Activated CD4-positive, alpha-beta T cell treated with anti-CD3 and anti-CD28 coated beads, Interleukin-10, Interleukin-2, amounts not matched to agents 100 ng/mL and 50 ng/mL, durations not matched to agents 16 hours and 8 hours (primary cell): Measurements from ENCODE around the gene RNF11.

Experiments
- DNase-seq: peaks from one replicate; pipeline ENCODE4 v3.0.0-alpha.2; 2020

RNF11 gene

GRCh38 chr1:51299185-51299885 is 63.3 kb downstream of the RNF11 start:
- no peak for DNase-seq

- no peak for DNase-seq
Observed at GRCh38 chr1:51299981-51300670, 64.1 kb downstream of the RNF11 start.

- no peak for DNase-seq
Observed at GRCh38 chr1:51301152-51301843, 65.2 kb downstream of the RNF11 start.

DNA sequence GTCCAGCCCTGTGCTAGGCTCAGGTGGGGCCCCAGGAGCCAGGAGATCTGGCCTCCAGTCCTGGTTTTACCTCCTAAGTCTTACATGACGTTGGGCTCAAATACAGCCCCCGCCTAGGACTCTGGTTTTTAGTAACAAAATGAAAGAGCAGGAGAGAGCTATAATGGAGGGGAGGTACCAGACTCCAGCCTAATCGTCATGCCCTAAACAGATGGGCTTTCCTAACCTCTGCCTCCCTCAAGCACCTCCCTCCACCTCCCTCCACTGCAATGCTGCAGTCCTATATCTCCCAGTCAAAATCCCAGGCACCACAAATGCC is 65.7 kb downstream of the RNF11 start:
- no peak for DNase-seq

DNA sequence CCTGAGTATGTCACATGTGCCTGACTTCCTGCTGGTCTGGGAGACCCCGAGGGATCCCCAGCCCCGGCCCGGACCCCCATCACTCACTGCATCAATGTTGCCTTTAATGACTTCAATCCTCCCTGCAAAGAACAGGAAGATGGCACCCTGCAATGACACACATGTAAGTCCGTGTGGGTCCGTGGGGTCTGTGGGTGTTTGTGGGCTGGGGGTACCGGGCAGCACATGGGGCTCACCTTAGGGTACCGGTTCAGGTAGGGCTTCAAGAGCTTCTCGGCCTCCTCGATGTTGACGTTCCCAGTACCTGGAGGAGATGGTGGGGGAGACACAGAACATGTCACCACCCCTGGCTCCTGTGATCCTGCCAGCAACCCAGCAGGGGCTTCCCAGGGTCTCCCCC is 66.2 kb downstream of the RNF11 start:
- no peak for DNase-seq

GRCh38 chr1:51302746-51303145 is 66.7 kb downstream of the RNF11 start:
- DNase-seq: no peak

GRCh38 chr1:51303315-51303714 is 67.2 kb downstream of the RNF11 start:
- DNase-seq: no peak

- no peak for DNase-seq
Observed at GRCh38 chr1:51303751-51304251, 67.7 kb downstream of the RNF11 start.

DNA sequence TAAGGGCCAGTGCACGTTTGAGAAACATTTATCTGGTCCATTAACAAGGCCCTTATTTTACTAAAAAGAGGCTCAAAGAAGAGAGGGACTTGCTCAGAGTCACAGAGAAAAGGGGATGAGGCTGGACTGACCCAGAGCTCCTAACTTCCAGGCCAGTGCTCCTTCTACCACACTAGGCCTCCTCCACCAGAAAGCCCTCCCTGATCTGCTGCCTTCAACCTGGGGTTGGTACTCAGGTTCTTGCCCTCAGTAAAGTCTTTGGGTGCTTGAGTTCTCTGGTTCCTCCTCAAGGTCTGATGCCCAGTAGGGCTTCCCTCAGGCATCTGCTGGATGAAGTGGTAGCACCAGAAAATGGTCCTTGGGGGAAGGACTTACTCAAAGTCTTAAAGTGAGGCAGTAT is 68.3 kb downstream of the RNF11 start:
- no peak for DNase-seq

GRCh38 chr1:51305371-51305823 is 69.3 kb downstream of the RNF11 start:
- DNase-seq: no peak

DNA sequence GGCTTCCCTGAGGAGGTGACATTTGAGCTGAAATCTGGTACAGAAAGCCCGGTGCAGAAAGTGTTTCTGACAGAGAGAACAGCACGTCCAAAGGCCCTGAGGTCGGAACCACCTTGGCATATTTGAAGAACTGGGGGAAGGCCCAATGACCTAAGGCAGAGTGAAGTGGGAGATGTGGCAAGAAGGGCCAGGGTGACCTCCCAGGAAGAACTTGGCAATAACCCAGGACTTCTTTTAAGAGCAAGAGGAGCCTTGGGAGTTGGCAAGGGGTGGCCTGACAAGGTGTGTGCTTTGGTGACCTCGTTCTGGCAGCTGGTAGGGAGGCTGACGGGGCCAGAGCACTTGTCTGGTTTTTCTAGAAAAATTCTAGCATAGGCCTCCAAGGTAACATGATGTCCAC is 70.9 kb downstream of the RNF11 start:
- no peak for DNase-seq

DNA sequence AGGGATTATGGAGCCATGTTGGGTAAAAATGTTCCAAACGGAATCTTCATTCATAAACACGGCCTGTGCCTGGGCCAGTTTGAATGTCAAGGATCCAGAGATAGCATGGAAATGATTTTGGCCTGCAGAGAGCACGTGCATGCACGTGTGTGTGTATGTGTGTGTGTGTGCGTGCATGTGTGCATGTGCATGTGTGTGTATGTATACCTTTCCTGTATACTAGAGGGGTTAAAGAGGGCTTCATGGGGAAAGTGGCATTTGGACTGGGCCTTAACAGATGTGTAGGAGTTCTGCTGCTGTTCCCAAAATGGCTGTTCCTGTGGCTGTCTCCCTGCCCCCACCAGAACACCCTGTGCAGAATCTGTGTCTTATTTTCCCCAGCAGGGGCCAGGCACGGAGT is 72.6 kb downstream of the RNF11 start:
- no peak for DNase-seq

DNA sequence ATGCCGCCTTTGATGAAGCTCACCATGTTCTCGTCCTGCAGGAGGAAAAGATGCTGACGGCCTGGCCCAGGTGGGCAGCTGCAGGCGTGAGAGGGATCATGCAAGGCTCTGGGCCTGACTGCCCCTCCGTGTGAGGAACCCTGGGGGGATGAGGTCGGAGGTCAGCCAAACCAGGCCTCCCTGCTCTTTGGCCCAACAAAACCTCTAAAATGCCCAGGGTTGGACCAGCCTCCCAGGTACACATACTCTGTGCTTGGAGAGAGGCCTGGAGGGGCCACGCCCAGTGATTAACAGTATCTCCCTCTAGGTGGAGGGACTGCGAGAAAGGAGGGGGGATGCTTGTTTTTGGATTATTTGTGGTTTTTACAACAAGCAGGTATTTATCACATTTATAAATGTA is 73.2 kb downstream of the RNF11 start:
- DNase-seq: no peak

- DNase-seq: no peak
Observed at GRCh38 chr1:51310871-51311613, 75.0 kb downstream of the RNF11 start.

- DNase-seq: no peak
Observed at GRCh38 chr1:51311826-51312225, 75.8 kb downstream of the RNF11 start.

DNA sequence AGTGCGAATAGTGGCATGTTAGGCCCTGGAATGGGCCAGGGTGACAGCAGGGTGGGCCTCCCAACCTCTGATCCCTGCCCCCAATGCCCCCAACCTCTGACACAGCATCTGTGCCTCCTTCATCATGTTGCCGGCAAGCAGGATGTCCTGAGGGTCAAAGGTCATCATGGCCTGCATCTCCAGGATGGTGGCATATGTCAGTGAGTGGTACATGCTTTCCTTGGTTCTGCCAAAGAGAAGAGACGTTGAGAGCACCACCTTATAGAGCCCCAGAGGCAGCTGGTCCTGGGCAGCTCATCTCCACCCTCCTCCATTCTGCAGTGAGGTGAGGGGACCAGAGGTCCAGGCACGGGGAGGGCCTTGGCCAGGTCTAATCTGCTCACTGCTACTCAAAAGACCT is 76.6 kb downstream of the RNF11 start:
- DNase-seq: no peak

GRCh38 chr1:51313268-51313852 is 77.3 kb downstream of the RNF11 start:
- DNase-seq: no peak

- peak; percentile 42 for DNase-seq
Observed at GRCh38 chr1:51313961-51314777, 78.1 kb downstream of the RNF11 start.

- no peak for DNase-seq
Observed at GRCh38 chr1:51314974-51315373, 78.9 kb downstream of the RNF11 start.

- peak; percentile 34 for DNase-seq
Observed at GRCh38 chr1:51316113-51316845, 80.2 kb downstream of the RNF11 start.

GRCh38 chr1:51316846-51317120 is 80.7 kb downstream of the RNF11 start:
- DNase-seq: no peak

- no peak for DNase-seq
Observed at GRCh38 chr1:51317798-51318197, 81.7 kb downstream of the RNF11 start.
